ENCODE results near the gene MED27. TPM values are rescaled to one million over a fixed set of nuclear protein-coding genes. Genes with fewer than 3 reads are reported as not detected.

Gene MED27
- total and polyA plus RNA-seq, 2 of the 8 experiments (the other 6 are each of a cell fraction or from before 2014, with no cell fraction given) = 29.9 to 56.5 TPM

- H3K4ac ChIP-seq (replicated peaks; ENCODE audit: insufficient read length, low read depth, low read length) = no peak overlapping the region
- no peak overlapping the region for H3K4me2 ChIP-seq (ENCODE audit: insufficient read depth in 1 of 2, low read depth in 2 of 2, low read length in 2 of 2)
- H2BK20ac ChIP-seq (ENCODE audit: low read length) = no peak overlapping the region
- H4K8ac ChIP-seq (ENCODE audit: extremely low read depth, insufficient read depth, low read length) = no peak overlapping the region
- peaks cover 0 to 14% of the 10 kb centered on the region in 2 experiments; a peak in 2 of 4 replicates for H3K79me2 ChIP-seq (ENCODE audit: control insufficient read depth in 1 of 2, insufficient read depth in 2 of 2, low read length in 2 of 2)
- H2BK120ac ChIP-seq (replicated peaks; ENCODE audit: low read depth, low read length) = no peak overlapping the region
- H2BK5ac ChIP-seq (ENCODE audit: low read depth, low read length) = no peak overlapping the region
- H3K9me3 ChIP-seq (ENCODE audit: insufficient read depth in 2 of 2, low read depth in 1 of 2, low read length in 1 of 2) = no peaks in the 10 kb centered on the region
- no peak overlapping the region for H2BK15ac ChIP-seq (ENCODE audit: low read length)
- no peak overlapping the region for H3K27ac ChIP-seq (ENCODE audit: low read depth, low read length)
- H3K56ac ChIP-seq (replicated peaks; ENCODE audit: insufficient read length, low read depth, low read length) = no peak overlapping the region
- FAIRE-seq = no peak
- no peak overlapping the region for H3K4me3 ChIP-seq (ENCODE audit: extremely low read depth in 1 of 4, insufficient read depth in 2 of 4, low read depth in 3 of 4, low read length in 4 of 4)
- H3K36me3 ChIP-seq (ENCODE audit: control insufficient read depth in 2 of 4, insufficient read depth in 4 of 4, low read length in 3 of 4) = no peaks in the 10 kb centered on the region
- no peak overlapping the region for H3K14ac ChIP-seq (ENCODE audit: insufficient read length)
- H3K27me3 ChIP-seq (replicated peaks in 1 of 4; ENCODE audit: control insufficient read depth in 3 of 4, extremely low read depth in 1 of 4, insufficient read depth in 3 of 4, low read length in 3 of 4) = no peaks in the 10 kb centered on the region
- H4K5ac ChIP-seq (ENCODE audit: insufficient read length, low read depth, low read length) = no peak overlapping the region
- peaks cover 0 to 8% (median 3%) of the 10 kb centered on the region in 4 experiments; a peak in 5 of 7 replicates for H3K4me1 ChIP-seq (replicated peaks in 1 of 4; ENCODE audit: control insufficient read depth in 3 of 4, insufficient read depth in 4 of 4, low read length in 3 of 4)
- no peak overlapping the region for H2BK12ac ChIP-seq (ENCODE audit: low read depth, low read length)
- no peak overlapping the region for H4K91ac ChIP-seq (replicated peaks; ENCODE audit: insufficient read length, low read length)
- no peak overlapping the region for H3K23ac ChIP-seq (ENCODE audit: insufficient read length)
- ChIA-PET CTCF (ENCODE audit: partially characterized antibody) (interaction anchor here (1.4 to 2.2 kb wide), 2 partner anchors 11 to 14 kb away, joined by 4 to 5 read pairs; no protein-coding TSS in a partner anchor), POLR2A (ENCODE audit: partially characterized antibody) (interaction anchor here (0.9 kb wide), 1 partner anchor 28 kb away, joined by 3 read pairs; no protein-coding TSS in a partner anchor)
- peaks cover 4% of the 10 kb centered on the region for H3K79me1 ChIP-seq (ENCODE audit: low read depth, low read length)
- no peak overlapping the region for H3K9ac ChIP-seq (replicated peaks in 1 of 4; ENCODE audit: extremely low read depth in 1 of 4, low read depth in 3 of 4, low read length in 3 of 4)
- no peak for DNase-seq (ENCODE audit: low read depth in 1 of 2, low spot score in 2 of 2)
- no peaks in the 10 kb centered on the region for H3K23me2 ChIP-seq (ENCODE audit: low read depth, low read length)
- peaks cover 3 to 9% of the 10 kb centered on the region in 2 experiments for H4K20me1 ChIP-seq (replicated peaks in 1 of 2; ENCODE audit: control insufficient read depth in 1 of 2, insufficient read depth in 2 of 2, low read length in 2 of 2)
- H2AK5ac ChIP-seq (ENCODE audit: low read depth, low read length) = no peak overlapping the region
- no peak overlapping the region for H3K18ac ChIP-seq (ENCODE audit: extremely low read depth, low read length)
- WGBS, 2 experiments (ENCODE audit: extremely low coverage in 1 of 2, insufficient coverage in 1 of 2, insufficient read length in 1 of 2, insufficient replicate concordance in 2 of 2, low coverage in 1 of 2, low lambda C conversion rate in 2 of 2, missing lambda C conversion rate in 1 of 2) = 90% methylated on average over 3 of the region's 3 CpGs; no CpG with 5 or more reads in 1 of the 2 experiments
- H2AFZ ChIP-seq (ENCODE audit: low read length) = no peak overlapping the region
- TF ChIP-seq KDM5A (IDR thresholded peaks at IDR 0.05; ENCODE audit: low read length) (no peak), MAFK (IDR thresholded peaks at IDR 0.05; ENCODE audit: low read depth, low read length) (peak; percentile 40; the same call in 1 of the 2 replicates)
Observed at GRCh38 chr9:132015866-132016265, 63.8 kb downstream of the MED27 start.
